GM18868 (cell line): ENCODE measurements around the gene SAG.

Experiments used
- ATAC-seq: cut with Tn5 transposase; IDR thresholded peaks from one replicate; pipeline ENCODE4 v1.9.1; 2021; ENCODE audit warnings: mild to moderate bottlenecking, moderate library complexity; ENCODE audit not compliant: unreplicated experiment

The SAG gene

DNA sequence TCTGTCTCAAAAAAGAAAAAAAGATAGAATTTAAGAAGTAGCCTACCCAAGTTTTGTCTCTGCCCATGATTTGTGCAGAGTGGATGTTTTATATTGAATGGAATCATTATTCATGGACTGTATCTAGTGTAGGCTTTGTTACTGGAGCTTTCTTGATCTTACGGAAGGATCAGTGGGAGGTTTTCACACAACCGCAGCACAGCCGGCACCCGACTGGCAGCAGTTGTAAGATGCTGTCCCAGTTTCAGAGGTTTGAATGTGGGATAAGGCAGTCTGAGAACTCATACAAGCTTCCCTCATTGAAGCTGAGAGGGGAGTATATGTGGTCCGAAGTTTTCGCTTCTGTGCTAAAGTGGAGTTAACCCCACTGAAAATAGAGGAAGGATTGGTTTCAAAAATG is 19.7 kb upstream of the SAG start:
- ATAC-seq, result no peak

DNA sequence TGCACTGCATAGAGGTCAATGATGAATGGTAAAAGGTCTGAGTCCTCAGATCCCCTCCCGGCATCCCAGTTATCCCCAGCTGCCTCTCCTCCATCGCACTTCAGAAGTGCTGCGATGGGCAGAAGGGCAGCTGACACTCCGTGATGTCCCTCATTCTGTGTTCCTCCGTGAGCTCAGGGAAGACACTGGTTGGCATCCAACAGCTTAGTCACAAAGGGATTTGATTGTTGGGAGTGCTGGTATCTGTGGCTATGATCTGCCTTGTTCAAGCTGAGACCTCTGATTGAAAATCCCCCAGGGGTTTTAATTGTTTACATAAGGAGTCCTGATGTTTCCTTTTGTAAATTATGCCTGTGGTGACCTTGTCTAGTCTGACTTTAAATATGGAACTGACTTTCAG is 19.0 kb upstream of the SAG start:
- no peak for ATAC-seq

DNA sequence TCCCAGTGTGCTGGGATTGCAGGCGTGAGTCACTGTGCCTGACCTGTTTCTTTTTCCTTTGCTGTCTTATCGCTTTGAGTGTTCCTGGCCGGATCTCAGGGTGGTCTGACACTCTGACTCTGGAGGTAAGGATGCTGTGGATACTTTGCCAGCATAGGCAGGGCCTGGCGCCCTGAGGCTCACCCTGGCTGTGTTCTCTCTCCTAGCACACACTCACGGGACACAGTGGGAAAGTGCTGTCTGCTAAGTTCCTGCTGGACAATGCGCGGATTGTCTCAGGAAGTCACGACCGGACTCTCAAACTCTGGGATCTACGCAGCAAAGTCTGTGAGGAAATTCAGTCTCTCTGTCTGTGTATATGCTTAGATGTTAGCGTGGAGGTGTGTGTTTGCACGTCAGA is 18.0 kb upstream of the SAG start:
- ATAC-seq, result no peak

DNA sequence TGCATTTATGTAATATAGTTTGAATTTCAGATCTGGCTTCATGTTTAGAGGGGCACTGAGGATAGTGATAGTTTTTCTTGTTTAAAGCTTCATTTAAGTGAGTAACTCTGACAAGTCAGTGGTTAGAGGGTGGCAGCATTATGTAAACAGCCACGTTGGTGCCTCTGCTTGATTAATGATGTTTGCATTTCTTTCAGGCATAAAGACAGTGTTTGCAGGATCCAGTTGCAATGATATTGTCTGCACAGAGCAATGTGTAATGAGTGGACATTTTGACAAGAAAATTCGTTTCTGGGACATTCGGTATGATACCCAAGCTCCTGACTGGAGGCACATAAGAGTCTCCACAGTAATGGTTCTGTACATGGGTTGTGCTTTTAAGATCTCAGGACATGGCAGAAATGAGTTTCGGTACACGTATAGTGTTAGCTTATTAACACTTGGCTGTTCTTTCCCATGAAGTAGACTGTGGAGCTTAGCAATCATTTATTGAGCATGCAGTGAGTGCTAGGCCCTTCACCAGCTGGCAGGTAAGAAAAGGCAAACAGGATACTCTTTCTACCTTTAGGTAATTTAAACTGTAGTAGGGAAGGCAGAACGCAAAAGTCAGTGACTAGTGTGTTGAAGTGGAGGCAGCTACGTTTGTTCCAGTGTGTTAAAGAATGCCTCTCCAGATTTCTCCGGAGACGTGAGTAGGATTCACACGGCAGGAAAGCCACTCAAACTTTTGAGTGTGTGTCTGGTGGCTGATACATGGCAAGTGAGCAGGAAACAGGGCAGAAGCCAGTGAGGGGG is 17.4 kb upstream of the SAG start:
- no peak for ATAC-seq

DNA sequence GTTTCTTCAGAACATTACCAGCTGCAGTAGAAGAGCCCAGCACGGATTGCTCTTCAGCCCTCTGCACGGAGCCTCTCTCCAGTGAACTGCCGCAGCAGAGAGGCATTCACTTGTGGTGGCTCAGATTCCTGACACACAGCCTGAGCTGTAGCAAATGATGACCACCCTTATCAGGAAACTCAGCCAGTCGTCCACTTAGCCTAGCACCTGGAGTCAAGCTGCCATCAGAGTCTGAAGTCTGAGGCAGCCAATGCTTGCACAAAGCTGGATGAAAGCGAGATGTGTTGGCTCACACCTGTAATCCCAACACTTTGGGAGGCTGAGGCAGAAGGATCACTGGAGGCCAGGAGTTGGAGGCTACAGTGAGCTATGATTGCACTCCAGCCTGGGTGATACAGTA is 11.7 kb upstream of the SAG start:
- no peak for ATAC-seq

DNA sequence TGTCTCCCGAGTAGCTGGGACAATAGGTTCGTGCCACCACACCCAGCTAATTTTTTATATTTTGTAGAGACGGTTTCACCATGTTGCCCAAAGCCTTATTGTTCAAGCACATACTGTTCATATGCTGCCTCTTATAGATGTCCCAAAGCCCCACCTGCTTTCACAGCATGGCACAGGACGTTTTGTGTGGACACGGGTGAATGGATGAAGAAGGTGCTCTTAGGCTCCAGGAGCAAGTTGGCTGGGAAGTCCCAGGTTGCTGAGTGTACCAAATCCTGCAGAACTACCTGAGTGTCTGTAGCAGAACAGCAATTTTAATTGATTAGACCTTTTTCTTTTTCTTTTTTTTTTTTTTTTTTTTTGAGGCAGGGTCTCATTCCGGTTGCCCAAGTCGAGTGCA is 10.5 kb upstream of the SAG start:
- ATAC-seq, result no peak

DNA sequence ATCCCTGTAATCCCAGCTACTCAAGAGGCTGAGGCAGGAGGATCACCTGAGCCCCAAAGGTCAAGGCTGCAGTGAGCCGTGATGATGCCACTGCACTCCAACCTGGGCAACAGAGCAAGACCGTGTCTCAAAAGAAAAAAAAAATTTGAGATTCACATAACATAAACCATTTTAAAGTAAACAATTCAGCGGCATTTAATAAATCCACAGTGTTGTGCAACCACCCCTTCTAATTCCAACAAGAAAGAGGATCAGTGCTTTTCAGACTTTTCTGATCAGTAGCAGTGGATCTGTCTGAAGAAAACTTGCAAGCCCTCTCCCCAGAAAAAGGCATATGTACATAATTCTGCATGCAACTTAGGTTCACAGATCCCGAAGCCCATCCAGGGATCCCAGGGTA is 7.2 kb upstream of the SAG start:
- ATAC-seq, result no peak

DNA sequence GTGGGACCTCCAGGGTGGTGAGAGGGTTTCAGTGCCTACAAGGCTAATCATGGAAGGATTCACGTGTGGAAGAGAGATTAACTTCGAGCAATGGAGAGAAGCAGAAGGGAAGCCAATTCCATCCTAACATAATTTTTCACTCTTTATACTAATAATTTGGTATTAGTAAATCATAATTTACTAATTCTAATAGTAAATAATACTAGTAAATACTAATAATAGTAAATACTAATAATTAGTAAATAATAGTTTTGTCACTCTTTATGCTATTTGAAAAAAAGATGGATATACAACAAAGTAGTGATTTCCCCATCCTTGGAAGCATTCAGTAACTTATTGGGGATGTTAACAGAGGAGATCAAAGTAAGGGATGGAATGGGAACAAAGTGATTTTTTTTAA is 6.4 kb upstream of the SAG start:
- no peak for ATAC-seq

DNA sequence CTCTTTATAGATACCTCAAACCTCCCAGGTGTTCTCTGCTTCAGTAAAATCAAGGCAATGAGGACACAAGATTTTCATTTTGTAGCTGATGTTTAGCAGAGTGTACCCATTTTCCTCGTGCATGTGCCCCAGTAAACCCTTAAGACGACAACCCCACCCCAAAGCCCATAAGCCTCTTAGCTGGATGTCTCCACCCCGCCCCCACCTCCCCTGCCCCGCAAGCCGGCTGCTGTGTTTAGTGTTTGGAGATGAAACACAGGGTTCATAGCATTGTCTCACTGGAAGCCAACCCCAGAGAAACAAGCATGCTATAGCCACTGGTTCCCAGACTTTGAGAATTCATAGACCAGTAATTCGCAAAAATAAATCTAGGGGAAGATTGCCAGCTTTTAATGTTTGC is 5.8 kb upstream of the SAG start:
- ATAC-seq, result no peak

DNA sequence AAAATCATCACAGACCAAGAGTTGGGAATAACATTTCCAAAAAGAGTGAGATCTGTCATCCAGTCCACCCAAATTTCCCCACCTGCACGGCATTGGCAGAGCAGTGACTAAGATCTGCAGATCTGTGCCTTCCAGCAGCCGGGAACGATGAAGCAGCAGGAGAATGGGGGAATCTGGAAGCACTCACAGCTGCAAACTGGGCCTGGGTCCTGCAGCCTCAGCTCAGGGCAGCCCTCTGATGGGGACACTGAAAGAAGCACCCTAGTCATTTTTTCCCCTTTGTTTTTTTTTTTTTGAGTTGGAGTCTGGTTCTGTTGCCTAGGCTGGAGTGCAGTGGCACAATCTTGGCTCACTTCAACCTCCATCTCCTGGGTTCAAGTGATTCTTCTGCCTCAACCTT is 4.4 kb upstream of the SAG start:
- ATAC-seq, result no peak

DNA sequence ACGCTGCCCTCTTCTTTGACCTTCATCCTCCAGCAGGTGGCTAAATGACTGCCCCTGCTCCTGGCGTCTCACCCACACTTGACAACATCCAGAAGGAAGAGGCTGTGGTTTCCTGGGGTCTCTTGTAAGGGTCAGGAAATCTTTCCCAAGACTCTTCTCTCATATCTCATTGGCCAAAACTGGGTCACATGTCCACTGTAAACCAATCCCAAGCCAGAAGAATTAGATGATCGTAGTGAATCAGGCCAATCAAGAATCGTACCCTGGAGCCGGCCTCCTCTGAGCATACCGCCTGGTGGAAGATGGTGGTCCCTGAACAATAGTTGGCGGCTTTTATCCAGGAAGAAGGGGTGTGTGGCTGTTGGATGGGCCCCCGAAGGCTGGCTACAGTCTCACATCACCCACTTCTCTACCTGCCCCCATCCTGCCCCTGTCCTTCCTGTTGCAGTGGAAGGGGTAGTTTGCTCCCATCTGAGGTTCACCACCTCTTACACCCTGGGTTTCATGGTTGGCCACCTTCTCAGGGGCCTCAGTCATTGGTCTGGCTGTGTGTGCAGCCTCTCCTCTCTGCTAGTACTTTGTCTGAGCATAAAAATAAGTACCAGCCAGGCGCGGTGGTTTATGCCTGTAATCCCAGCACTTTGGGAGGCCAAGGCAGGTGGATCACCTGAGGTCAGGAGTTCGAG is 3.8 kb downstream of the SAG start:
- no peak for ATAC-seq

DNA sequence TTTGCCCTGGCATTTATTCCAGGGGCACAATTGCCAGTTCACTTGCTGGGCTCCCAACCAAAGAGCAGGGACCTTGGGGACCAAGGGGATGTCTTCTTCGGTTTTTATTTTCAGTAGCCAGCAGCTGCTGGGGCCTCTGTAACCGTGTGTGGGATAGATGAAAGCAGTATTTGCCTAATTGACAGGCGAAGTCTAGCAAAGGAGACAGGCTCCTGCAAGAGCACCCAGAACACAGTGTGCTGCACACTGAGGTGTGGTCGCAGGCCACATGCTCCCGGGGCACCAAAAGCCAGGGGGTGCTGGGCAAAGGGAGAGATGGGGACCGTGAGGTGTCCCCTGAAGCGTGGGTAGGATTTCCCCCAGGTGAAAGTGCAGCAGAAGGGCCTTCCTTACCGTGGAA is 5.3 kb downstream of the SAG start:
- no peak for ATAC-seq

DNA sequence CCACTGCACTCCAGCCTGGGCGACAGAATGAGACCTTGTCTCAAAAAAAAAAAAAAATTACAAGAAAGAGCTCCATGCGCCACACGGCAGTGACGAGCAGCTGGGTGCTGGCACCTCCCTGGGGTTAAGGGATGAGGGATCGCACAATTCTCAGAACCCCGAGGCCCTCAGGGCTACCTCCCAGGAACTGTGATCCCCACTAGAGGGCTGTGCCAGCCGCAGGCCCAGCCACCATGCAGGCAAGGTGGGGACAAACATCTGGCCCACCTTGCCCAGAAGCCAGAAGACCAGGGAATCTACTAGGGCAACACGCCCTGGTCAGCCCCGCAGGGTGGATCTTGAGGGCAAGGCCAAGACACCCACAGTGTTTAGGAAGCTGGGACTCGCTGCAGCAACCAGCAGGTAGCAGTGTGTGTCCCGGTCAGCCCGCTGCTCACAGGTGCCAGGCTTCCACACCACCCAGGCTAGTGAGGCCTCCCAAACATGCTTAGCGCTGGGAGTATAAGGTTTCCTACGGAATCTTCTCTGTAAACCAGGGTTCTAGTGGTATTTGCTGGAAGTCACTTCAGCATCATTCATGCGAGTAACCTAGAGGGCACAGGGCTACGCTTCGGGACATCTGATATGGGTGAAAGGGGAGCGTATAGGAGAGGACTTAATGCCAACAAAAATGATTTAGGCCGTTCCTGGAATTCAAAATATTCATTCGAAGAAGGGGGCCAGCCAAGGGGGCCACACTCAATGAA is 6.7 kb downstream of the SAG start:
- ATAC-seq, result no peak

DNA sequence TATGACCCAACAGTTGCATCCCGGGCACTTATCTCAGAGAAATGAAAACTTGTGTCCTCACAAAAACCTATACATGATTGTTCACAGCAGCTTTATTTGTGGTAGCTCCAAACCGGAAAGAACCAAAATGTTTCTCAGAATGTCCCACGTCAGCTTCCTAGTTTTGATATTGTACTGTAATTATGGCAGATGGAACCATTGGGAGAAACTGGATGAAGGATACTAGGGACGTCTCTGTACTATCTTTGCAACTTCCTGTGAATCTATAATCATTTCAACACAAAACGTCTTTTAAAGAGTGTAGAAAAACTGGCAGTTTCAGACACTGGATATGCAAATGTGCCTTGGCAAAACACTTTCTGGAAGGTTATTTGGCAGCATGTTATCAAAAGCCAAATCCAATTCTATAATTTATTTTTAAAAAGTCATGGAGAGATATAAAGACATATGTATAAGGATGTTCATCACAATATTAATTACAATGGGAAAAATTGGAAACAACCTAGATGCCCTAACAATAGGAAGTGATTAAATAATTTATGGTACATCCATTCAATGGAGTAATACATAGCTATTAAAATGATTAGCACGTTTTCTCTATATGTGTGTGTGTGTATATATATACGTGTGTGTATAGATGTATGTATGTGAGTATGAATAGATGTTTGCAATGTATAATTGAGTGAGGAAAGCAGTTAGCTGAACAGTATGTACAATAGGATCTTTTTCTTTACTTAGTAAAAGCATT is 9.8 kb downstream of the SAG start:
- no peak for ATAC-seq

DNA sequence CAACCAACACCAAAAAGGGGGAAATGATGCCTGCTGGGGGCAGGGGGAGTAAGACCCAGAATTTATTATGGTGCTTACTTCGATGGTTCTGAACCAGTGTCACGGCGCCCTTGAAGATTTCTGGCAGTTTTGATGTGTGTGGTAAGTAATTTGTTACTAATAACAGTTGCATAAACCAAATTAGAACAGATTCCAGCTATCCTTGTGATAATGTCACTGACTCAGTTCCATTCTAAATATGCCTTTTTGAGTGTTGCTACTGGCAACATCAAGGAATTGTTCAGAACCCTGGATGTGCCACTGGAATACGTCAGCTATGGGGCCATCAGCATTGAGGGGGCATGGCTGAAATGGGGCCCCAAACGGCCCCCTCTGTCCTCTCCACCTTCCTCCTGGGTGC is 11.6 kb downstream of the SAG start:
- no peak for ATAC-seq

DNA sequence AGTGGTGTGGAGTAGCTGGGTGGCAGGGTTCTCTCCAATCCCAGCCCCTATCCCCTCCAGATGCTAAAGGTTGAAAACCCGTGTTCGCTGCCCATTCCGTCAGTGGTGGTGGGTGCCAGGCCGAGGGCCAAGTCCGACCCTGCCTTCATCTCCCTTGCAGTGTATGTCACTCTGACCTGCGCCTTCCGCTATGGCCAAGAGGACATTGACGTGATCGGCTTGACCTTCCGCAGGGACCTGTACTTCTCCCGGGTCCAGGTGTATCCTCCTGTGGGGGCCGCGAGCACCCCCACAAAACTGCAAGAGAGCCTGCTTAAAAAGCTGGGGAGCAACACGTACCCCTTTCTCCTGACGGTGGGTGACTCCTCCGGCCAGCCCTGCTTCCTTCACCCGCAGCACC is 12.9 kb downstream of the SAG start:
- ATAC-seq, result no peak

DNA sequence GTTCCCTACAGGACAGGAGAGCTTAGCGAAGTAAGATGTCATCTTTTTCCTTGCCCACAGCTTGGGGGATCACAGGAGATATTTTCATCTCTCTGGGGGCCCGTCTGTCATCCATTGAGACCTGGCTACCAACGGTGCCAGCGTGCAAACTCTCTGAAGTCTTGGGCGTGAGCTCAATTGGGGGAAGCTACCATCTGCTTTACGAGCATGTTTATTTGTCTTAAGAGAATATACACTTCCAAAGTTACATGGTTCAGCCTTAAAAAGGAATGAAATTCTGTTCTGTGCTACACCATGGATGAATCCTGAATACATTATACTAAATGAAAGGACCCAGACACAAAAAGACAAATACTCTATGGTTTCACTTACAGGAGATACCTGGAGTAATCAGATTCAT is 13.6 kb downstream of the SAG start:
- no peak for ATAC-seq

DNA sequence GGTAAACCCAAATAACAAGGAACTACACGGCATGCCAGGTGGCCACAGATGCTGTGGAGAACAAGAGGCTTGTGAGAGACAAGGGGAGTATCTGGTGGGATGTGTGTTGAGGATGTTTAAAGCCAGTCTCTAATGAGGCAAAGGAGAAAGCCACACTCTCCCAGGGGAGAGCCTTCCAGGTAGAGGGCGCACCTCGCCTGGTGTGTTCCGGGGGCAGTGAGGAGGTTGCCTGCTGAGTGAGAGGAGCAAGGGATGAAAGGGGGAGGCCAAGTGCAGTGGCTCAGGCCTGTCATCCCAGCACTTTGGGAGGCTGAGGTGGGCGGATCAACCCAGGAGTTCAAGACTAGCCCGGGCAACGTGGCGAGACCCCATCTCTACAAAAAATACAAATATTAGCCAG is 16.2 kb downstream of the SAG start:
- ATAC-seq, result no peak

DNA sequence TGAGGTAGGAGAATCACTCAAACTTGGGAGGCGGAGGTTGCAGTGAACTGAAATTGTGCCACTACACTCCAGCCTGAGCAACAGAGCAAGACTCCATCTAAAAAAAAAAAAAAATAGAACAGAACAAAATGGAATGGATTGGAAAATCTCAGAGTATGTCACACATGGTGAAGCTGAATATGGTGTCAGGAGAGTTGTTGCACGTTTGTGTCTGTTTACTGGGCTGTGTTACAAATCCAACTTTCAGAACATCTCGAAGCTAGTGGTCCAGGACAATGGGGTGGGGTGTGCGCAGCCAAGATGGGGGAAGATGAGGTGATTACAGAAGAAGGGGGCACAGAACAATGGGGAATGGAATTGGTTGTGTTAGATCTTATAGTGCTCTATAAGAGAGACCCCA is 17.6 kb downstream of the SAG start:
- ATAC-seq, result no peak

DNA sequence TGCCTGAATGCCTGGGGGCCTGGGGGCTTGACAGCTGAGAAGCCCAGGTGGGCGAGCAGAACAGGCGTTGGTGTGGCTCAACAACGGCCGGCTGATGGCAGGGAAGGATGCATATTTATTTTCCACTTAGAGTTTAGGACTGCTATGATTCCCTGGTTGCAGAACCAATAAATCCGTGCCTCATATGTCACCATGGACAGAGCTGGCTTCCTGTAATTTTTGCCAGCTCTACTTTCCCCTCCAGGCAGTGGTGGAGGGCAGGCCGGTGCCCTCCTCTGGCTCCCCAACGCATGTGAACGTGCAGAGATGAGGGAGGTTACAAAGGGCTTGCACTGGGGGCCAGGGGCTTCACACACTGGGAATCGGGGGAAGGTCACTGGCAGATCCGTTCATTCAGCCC is 18.2 kb downstream of the SAG start:
- ATAC-seq, result no peak

DNA sequence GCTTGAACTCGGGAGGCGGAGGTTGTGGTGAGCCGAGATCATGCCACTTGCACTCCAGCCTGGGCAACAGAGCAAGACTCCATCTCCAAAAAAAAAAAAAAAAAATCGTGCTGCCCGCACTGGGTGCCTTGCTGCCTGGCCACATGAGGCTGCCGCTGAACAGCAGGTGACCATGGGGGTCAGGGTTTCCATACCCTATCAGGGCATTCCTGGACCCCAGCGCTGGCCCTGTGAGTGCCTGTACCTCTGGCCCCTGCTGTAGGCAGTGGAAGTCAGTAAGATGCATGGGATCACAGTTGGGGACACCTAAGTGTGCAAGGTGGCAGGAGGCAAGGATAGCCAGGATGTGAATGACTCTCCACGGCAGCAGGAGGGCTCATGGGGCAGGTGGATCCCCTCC is 18.9 kb downstream of the SAG start:
- no peak for ATAC-seq
